Amygdala (tissue), 56 donors: ENCODE data around the gene PSMA4.
"Not testable (repeated sequence)": the region's sequence is repeated elsewhere in the genome, so short reads cannot be mapped to it uniquely, and the experiment has no call there.

Source experiments
- DNase-seq, 56 donors: peaks; one replicate each; lab custom pipeline; 2025; lab: John Stamatoyannopoulos, UW

PSMA4 gene

GRCh38 chr15:78540141-78540870, at the start of gene PSMA4:
Gene PSMA4, plus strand, starts transcription at chr15:78540444. Its CDS starts 1,484 bp downstream, at chr15:78541928.
- DNase-seq: peak; percentile 30 to 97 (median 86)

GRCh38 chr15:78492872-78493271, 47.4 kb upstream of the PSMA4 start:
- no peak for DNase-seq

- DNase-seq: no peak
These were observed 38.4 kb upstream of the PSMA4 start for GRCh38 chr15:78501857-78502256.

GRCh38 chr15:78502641-78503040, 37.6 kb upstream of the PSMA4 start:
- DNase-seq: no peak

GRCh38 chr15:78506971-78507830, 33.0 kb upstream of the PSMA4 start, which contains the start of gene HYKK:
Gene HYKK, plus strand, starts transcription at chr15:78507577. Its CDS starts 5,512 bp downstream, at chr15:78513089.
- peak in 55 of 56 donors; percentile 30 to 93 (median 81) for DNase-seq

- DNase-seq: no peak
These were observed 32.4 kb upstream of the PSMA4 start for GRCh38 chr15:78507831-78508160.

GRCh38 chr15:78508272-78508671, 32.0 kb upstream of the PSMA4 start:
- DNase-seq: no peak

- DNase-seq: no peak
These were observed 30.4 kb upstream of the PSMA4 start for GRCh38 chr15:78509726-78510312.

GRCh38 chr15:78520035-78520434, 20.2 kb upstream of the PSMA4 start:
- not testable (repeated sequence) for DNase-seq

- no peak for DNase-seq
These were observed 16.0 kb upstream of the PSMA4 start for GRCh38 chr15:78524230-78524629.

- no peak for DNase-seq
These were observed 12.9 kb upstream of the PSMA4 start for GRCh38 chr15:78527325-78527724.

GRCh38 chr15:78533331-78533730, 6.9 kb upstream of the PSMA4 start:
- peak in 13 of 56 donors; percentile 3 to 38 (median 13) for DNase-seq

GRCh38 chr15:78536134-78536533, 4.1 kb upstream of the PSMA4 start:
- no peak for DNase-seq

GRCh38 chr15:78537266-78537905, 2.9 kb upstream of the PSMA4 start:
- no peak for DNase-seq

GRCh38 chr15:78538358-78538757, 1.9 kb upstream of the PSMA4 start:
- DNase-seq: no peak

GRCh38 chr15:78539464-78540140, 642 bp upstream of the PSMA4 start:
- not testable (repeated sequence) for DNase-seq

GRCh38 chr15:78540871-78541743, 863 bp downstream of the PSMA4 start:
- DNase-seq: peak in 2 of 56 donors; percentile 34 to 57

- no peak for DNase-seq
These were observed 1.4 kb downstream of the PSMA4 start for GRCh38 chr15:78541744-78542034.

- DNase-seq: no peak
These were observed 2.4 kb downstream of the PSMA4 start for GRCh38 chr15:78542647-78543046.
